ENCODE data around the gene DNAJC2. TPM values are rescaled to one million over a fixed set of nuclear protein-coding genes. Genes with fewer than 3 reads are reported as not detected.

DNAJC2 gene
- total RNA-seq (10 to 100 TPM in 8 of 9 donors, 1 to 10 TPM in 1; 6.9 to 18.3 (median 13.2) TPM), polyA plus RNA-seq (10 to 100 TPM; 18.7 to 24.5 TPM)
- long read RNA-seq, donor 1, partial matches to known transcripts, result 9 of 13 reads
- long read RNA-seq, donor 1, other reads (novel, unspliced or antisense), result 3 of 13 reads
- long read RNA-seq, donor 2, partial matches to known transcripts, result 14 of 19 reads
- long read RNA-seq, donor 2, other reads (novel, unspliced or antisense), result 3 of 19 reads
- long read RNA-seq, donor 3, partial matches to known transcripts, result 3 of 9 reads
- long read RNA-seq, donor 3, other reads (novel, unspliced or antisense), result 3 of 9 reads

GRCh38 chr7:103344453-103345149 lies at the start of gene DNAJC2:
Gene DNAJC2 (minus strand): TSS chr7:103344767. CDS start chr7:103344622, 145 bp downstream.
- no peak for TF ChIP-seq CTCF (IDR thresholded peaks at IDR 0.05)
- peak in 1 of 2 donors; percentile 31 for TF ChIP-seq POLR2A (IDR thresholded peaks at IDR 0.05)
- Histone ChIP-seq H3K36me3 (peaks cover 0 to 27% (median 22%) of the 10 kb centered on the region in 9 donors), H3K4me3 (peak within 1 kb of the TSS; percentile 75 to 99 (median 90)), H3K4me1 (peaks cover 6 to 57% (median 37%) of the 10 kb centered on the region in 12 donors), H3K27me3 (no peaks in the 10 kb centered on the region), H3K9me3 (no peaks in the 10 kb centered on the region), H3K27ac (peak within 1 kb of the TSS; percentile 56 to 91 (median 82))
- intact Hi-C loops (cut with DNase I), result loop anchor here in 6 of 10 donors (5.0 kb wide), 2 partner anchors 47 to 52 kb away; partner anchors contain the start of gene PMPCB (in 5 of the 6)
- DNase-seq (peak; percentile 86 to 90 (median 89)), ATAC-seq (peak; percentile 83 to 96 (median 94))
- whole genome bisulfite sequencing, 4 donors, result 8 to 13% (median 9%) methylated on average over 28 to 43 of the region's 43 CpGs

GRCh38 chr7:103391976-103392375 lies 47.4 kb upstream of the DNAJC2 start:
- no peak for DNase-seq
- no peak for TF ChIP-seq CTCF (IDR thresholded peaks at IDR 0.05)
- TF ChIP-seq POLR2A (IDR thresholded peaks at IDR 0.05), result no peak
- H3K36me3 ChIP-seq, result no peaks in the 10 kb centered on the region
- H3K4me3 ChIP-seq, result no peak overlapping the region
- intact Hi-C loops (cut with DNase I), result no loop called here
- no peak overlapping the region for H3K27ac ChIP-seq
- 77 to 89% (median 82%) methylated on average over 2 of the region's 2 CpGs for WGBS, 4 donors
- no peaks in the 10 kb centered on the region for H3K27me3 ChIP-seq
- no peaks in the 10 kb centered on the region for H3K4me1 ChIP-seq
- no peaks in the 10 kb centered on the region for H3K9me3 ChIP-seq
- no peak for ATAC-seq

- DNase-seq (no peak), ATAC-seq (no peak)
- H3K4me1 ChIP-seq, result no peaks in the 10 kb centered on the region
- no peaks in the 10 kb centered on the region for H3K27me3 ChIP-seq
- TF ChIP-seq CTCF (IDR thresholded peaks at IDR 0.05) (no peak), POLR2A (IDR thresholded peaks at IDR 0.05) (no peak)
- H3K9me3 ChIP-seq, result no peaks in the 10 kb centered on the region
- H3K4me3 ChIP-seq, result no peak overlapping the region
- no peak overlapping the region for H3K27ac ChIP-seq
- intact Hi-C loops (cut with DNase I), result no loop called here
- H3K36me3 ChIP-seq, result no peaks in the 10 kb centered on the region
- WGBS, 4 donors, result 92 to 94% (median 93%) methylated on average over 5 of the region's 5 CpGs
Observed at GRCh38 chr7:103391150-103391549, 46.6 kb upstream of the DNAJC2 start.

GRCh38 chr7:103389263-103389662 lies 44.7 kb upstream of the DNAJC2 start:
- Histone ChIP-seq H3K4me3 (no peak overlapping the region), H3K27ac (no peak overlapping the region), H3K9me3 (no peaks in the 10 kb centered on the region), H3K4me1 (no peaks in the 10 kb centered on the region), H3K27me3 (peaks cover 0 to 3% (median 0%) of the 10 kb centered on the region in 9 donors), H3K36me3 (no peaks in the 10 kb centered on the region)
- WGBS, 4 donors, result 78 to 82% (median 81%) methylated on average over 3 of the region's 3 CpGs
- no peak for DNase-seq
- ATAC-seq, result no peak
- TF ChIP-seq CTCF (IDR thresholded peaks at IDR 0.05) (no peak), POLR2A (IDR thresholded peaks at IDR 0.05) (no peak)
- intact Hi-C loops (cut with DNase I), result no loop called here

Measured in heart left ventricle (tissue), 16 donors.